ACC112 (cell line): ENCODE results near the gene RABGAP1L.
"Not testable (repeated sequence)": the region's sequence is repeated elsewhere in the genome, so short reads cannot be mapped to it uniquely, and the experiment has no call there.

Experiments used
- H2AFZ ChIP-seq: fragments of 200-600 bp; sonication (generic); one replicate; pipeline ENCODE4 v1.6.0; 2017; ENCODE audit warnings: antibody characterized with exemption, low read length; ENCODE audit not compliant: unreplicated experiment
- H3K27ac ChIP-seq: fragments of 200-600 bp; sonication (generic); 2 replicates; pipeline ENCODE4 v1.5.1; 2014; ENCODE audit warnings: low read depth, mild to moderate bottlenecking, antibody characterized with exemption, low read length, moderate library complexity
- H3K27me3 ChIP-seq: fragments of 200-600 bp; sonication (generic); 2 replicates; pipeline ENCODE4 v1.6.1; 2014; ENCODE audit warnings: mild to moderate bottlenecking, antibody characterized with exemption, low read length, moderate library complexity, mixed read lengths; ENCODE audit not compliant: insufficient read depth
- H3K36me3 ChIP-seq: fragments of 200-600 bp; sonication (generic); 2 replicates; pipeline ENCODE4 v1.6.1; 2016; ENCODE audit warnings: mild to moderate bottlenecking, antibody characterized with exemption, low read length, moderate library complexity, mixed read lengths; ENCODE audit not compliant: insufficient read depth
- H3K4me1 ChIP-seq: fragments of 200-600 bp; sonication (generic); one replicate; pipeline ENCODE4 v1.6.1; 2016; ENCODE audit warnings: low read length, mixed read lengths; ENCODE audit not compliant: insufficient read depth, unreplicated experiment, control insufficient read depth
- H3K4me3 ChIP-seq: fragments of 200-600 bp; sonication (generic); 2 replicates; pipeline ENCODE4 v1.5.1; 2014; ENCODE audit warnings: mild to moderate bottlenecking, low read depth, low read length
- H3K79me2 ChIP-seq: fragments of 200-600 bp; sonication (generic); one replicate; pipeline ENCODE4 v1.6.0; 2016; ENCODE audit warnings: low read length; ENCODE audit not compliant: control insufficient read depth, unreplicated experiment, insufficient read depth

The RABGAP1L gene

GRCh38 chr1:174841747-174842146, 682.4 kb downstream of the RABGAP1L start:
- H3K4me3 ChIP-seq: no peak overlapping the region
- no peak overlapping the region for H2AFZ ChIP-seq
- H3K36me3 ChIP-seq: no peaks in the 10 kb centered on the region
- H3K4me1 ChIP-seq: no peaks in the 10 kb centered on the region
- H3K79me2 ChIP-seq: no peaks in the 10 kb centered on the region
- no peaks in the 10 kb centered on the region for H3K27me3 ChIP-seq
- no peak overlapping the region for H3K27ac ChIP-seq

- H3K27me3 ChIP-seq, H3K79me2 ChIP-seq, H2AFZ ChIP-seq, H3K36me3 ChIP-seq, H3K4me1 ChIP-seq, H3K4me3 ChIP-seq, H3K27ac ChIP-seq: not testable (repeated sequence)
Observed at GRCh38 chr1:174848593-174849560, 689.6 kb downstream of the RABGAP1L start.

GRCh38 chr1:174850726-174851125, 691.4 kb downstream of the RABGAP1L start:
- no peaks in the 10 kb centered on the region for H3K36me3 ChIP-seq
- H3K79me2 ChIP-seq: no peaks in the 10 kb centered on the region
- no peaks in the 10 kb centered on the region for H3K4me1 ChIP-seq
- no peak overlapping the region for H2AFZ ChIP-seq
- no peaks in the 10 kb centered on the region for H3K27me3 ChIP-seq
- no peak overlapping the region for H3K27ac ChIP-seq
- H3K4me3 ChIP-seq: no peak overlapping the region

GRCh38 chr1:174858301-174858700, 699.0 kb downstream of the RABGAP1L start:
- no peaks in the 10 kb centered on the region for H3K36me3 ChIP-seq
- no peak overlapping the region for H3K4me3 ChIP-seq
- no peaks in the 10 kb centered on the region for H3K27me3 ChIP-seq
- H3K79me2 ChIP-seq: no peaks in the 10 kb centered on the region
- no peak overlapping the region for H2AFZ ChIP-seq
- no peak overlapping the region for H3K27ac ChIP-seq
- no peaks in the 10 kb centered on the region for H3K4me1 ChIP-seq

- H3K4me3 ChIP-seq: no peak overlapping the region
- H3K36me3 ChIP-seq: no peaks in the 10 kb centered on the region
- H3K4me1 ChIP-seq: no peaks in the 10 kb centered on the region
- H3K79me2 ChIP-seq: no peaks in the 10 kb centered on the region
- H2AFZ ChIP-seq: no peak overlapping the region
- no peaks in the 10 kb centered on the region for H3K27me3 ChIP-seq
- H3K27ac ChIP-seq: no peak overlapping the region
Observed at GRCh38 chr1:174870319-174870718, 711.0 kb downstream of the RABGAP1L start.

- Histone ChIP-seq H3K79me2 (no peaks in the 10 kb centered on the region), H2AFZ (no peak overlapping the region), H3K27me3 (no peaks in the 10 kb centered on the region), H3K4me3 (no peak overlapping the region), H3K27ac (no peak overlapping the region), H3K36me3 (no peaks in the 10 kb centered on the region), H3K4me1 (no peaks in the 10 kb centered on the region)
Observed at GRCh38 chr1:174871886-174872285, 712.6 kb downstream of the RABGAP1L start.

- Histone ChIP-seq H3K27ac (no peak overlapping the region), H3K27me3 (no peaks in the 10 kb centered on the region), H3K79me2 (no peaks in the 10 kb centered on the region), H3K4me3 (no peak overlapping the region), H3K36me3 (no peaks in the 10 kb centered on the region), H2AFZ (no peak overlapping the region), H3K4me1 (no peaks in the 10 kb centered on the region)
Observed at GRCh38 chr1:174872615-174873058, 713.3 kb downstream of the RABGAP1L start.

GRCh38 chr1:174874331-174875053, 715.2 kb downstream of the RABGAP1L start:
- no peaks in the 10 kb centered on the region for H3K27me3 ChIP-seq
- H3K36me3 ChIP-seq: no peaks in the 10 kb centered on the region
- H3K79me2 ChIP-seq: no peaks in the 10 kb centered on the region
- H2AFZ ChIP-seq: no peak overlapping the region
- no peak overlapping the region for H3K27ac ChIP-seq
- no peak overlapping the region for H3K4me3 ChIP-seq
- no peaks in the 10 kb centered on the region for H3K4me1 ChIP-seq

- Histone ChIP-seq H3K27ac (no peak overlapping the region), H3K4me1 (no peaks in the 10 kb centered on the region), H3K27me3 (no peaks in the 10 kb centered on the region), H2AFZ (no peak overlapping the region), H3K4me3 (no peak overlapping the region), H3K79me2 (no peaks in the 10 kb centered on the region), H3K36me3 (no peaks in the 10 kb centered on the region)
Observed at GRCh38 chr1:174875306-174875705, 716.0 kb downstream of the RABGAP1L start.

- Histone ChIP-seq H3K4me1 (no peaks in the 10 kb centered on the region), H3K79me2 (no peaks in the 10 kb centered on the region), H3K27ac (no peak overlapping the region), H3K4me3 (no peak overlapping the region), H3K27me3 (no peaks in the 10 kb centered on the region), H3K36me3 (no peaks in the 10 kb centered on the region), H2AFZ (no peak overlapping the region)
Observed at GRCh38 chr1:174877208-174877673, 717.9 kb downstream of the RABGAP1L start.
